NCI-H82 treated with DMSO at 0.1 percent for 48 hours (cell line): ENCODE measurements around the gene ARHGAP24.
"Not testable (repeated sequence)": the region's sequence is repeated elsewhere in the genome, so short reads cannot be mapped to it uniquely, and the experiment has no call there.

ENCODE experiments used
- DNase-seq: peaks from one replicate; lab custom pipeline; 2025; ENCODE audit not compliant: unreplicated experiment; lab: John Stamatoyannopoulos, UW

Gene ARHGAP24

GRCh38 chr4:85994576-85994975, 519.6 kb downstream of the ARHGAP24 start:
- DNase-seq, result no peak

- DNase-seq, result no peak
Observed at GRCh38 chr4:85995361-85995760, 520.4 kb downstream of the ARHGAP24 start.

GRCh38 chr4:86001591-86001990, 526.6 kb downstream of the ARHGAP24 start:
- no peak for DNase-seq

- DNase-seq, result no peak
Observed at GRCh38 chr4:86004030-86004429, 529.1 kb downstream of the ARHGAP24 start.

- DNase-seq, result no peak
Observed at GRCh38 chr4:86006057-86006456, 531.1 kb downstream of the ARHGAP24 start.

- no peak for DNase-seq
Observed at GRCh38 chr4:86007042-86007441, 532.1 kb downstream of the ARHGAP24 start.

GRCh38 chr4:86011117-86011516, 536.2 kb downstream of the ARHGAP24 start:
- no peak for DNase-seq

GRCh38 chr4:86013621-86014020, 538.7 kb downstream of the ARHGAP24 start:
- DNase-seq, result no peak

GRCh38 chr4:86014599-86014998, 539.6 kb downstream of the ARHGAP24 start:
- DNase-seq, result no peak

- DNase-seq, result no peak
Observed at GRCh38 chr4:86015412-86016350, 540.7 kb downstream of the ARHGAP24 start.

- DNase-seq, result no peak
Observed at GRCh38 chr4:86019362-86019761, 544.4 kb downstream of the ARHGAP24 start.

- DNase-seq, result no peak
Observed at GRCh38 chr4:86019906-86020305, 545.0 kb downstream of the ARHGAP24 start.

- not testable (repeated sequence) for DNase-seq
Observed at GRCh38 chr4:86021671-86022070, 546.7 kb downstream of the ARHGAP24 start.

GRCh38 chr4:86026720-86027119, 551.8 kb downstream of the ARHGAP24 start:
- DNase-seq, result no peak

GRCh38 chr4:86031927-86032326, 557.0 kb downstream of the ARHGAP24 start:
- no peak for DNase-seq

- no peak for DNase-seq
Observed at GRCh38 chr4:86032476-86033022, 557.6 kb downstream of the ARHGAP24 start.

- DNase-seq, result no peak
Observed at GRCh38 chr4:86033171-86033570, 558.2 kb downstream of the ARHGAP24 start.

GRCh38 chr4:86034616-86035015, 559.7 kb downstream of the ARHGAP24 start:
- no peak for DNase-seq

- DNase-seq, result no peak
Observed at GRCh38 chr4:86035688-86036087, 560.7 kb downstream of the ARHGAP24 start.

- no peak for DNase-seq
Observed at GRCh38 chr4:86036736-86037135, 561.8 kb downstream of the ARHGAP24 start.

- DNase-seq, result no peak
Observed at GRCh38 chr4:86038037-86038436, 563.1 kb downstream of the ARHGAP24 start.
